Activated CD4-positive, alpha-beta T cell treated with anti-CD3 and anti-CD28 coated beads, Interleukin-10, Interleukin-2, amounts not matched to agents 100 ng/mL and 50 ng/mL, durations not matched to agents 16 hours and 8 hours (primary cell): ENCODE measurements around the gene R3HCC1L.

Source experiments
- DNase-seq: peaks from one replicate; pipeline ENCODE4 v3.0.0-alpha.2; 2020

Gene R3HCC1L

GRCh38 chr10:98238391-98238790, 103.9 kb downstream of the R3HCC1L start:
- DNase-seq = no peak

GRCh38 chr10:98240524-98240923, 106.1 kb downstream of the R3HCC1L start:
- DNase-seq = no peak

- DNase-seq = no peak
Observed at GRCh38 chr10:98242823-98243222, 108.4 kb downstream of the R3HCC1L start.

GRCh38 chr10:98244141-98244540, 109.7 kb downstream of the R3HCC1L start:
- no peak for DNase-seq

GRCh38 chr10:98244586-98244985, 110.1 kb downstream of the R3HCC1L start:
- DNase-seq = no peak

GRCh38 chr10:98246911-98247805, 112.7 kb downstream of the R3HCC1L start:
- no peak for DNase-seq

- DNase-seq = no peak
Observed at GRCh38 chr10:98248018-98248417, 113.6 kb downstream of the R3HCC1L start.

- DNase-seq = no peak
Observed at GRCh38 chr10:98249134-98249533, 114.7 kb downstream of the R3HCC1L start.

GRCh38 chr10:98251399-98251798, 116.9 kb downstream of the R3HCC1L start:
- no peak for DNase-seq

GRCh38 chr10:98252464-98252863, 118.0 kb downstream of the R3HCC1L start:
- no peak for DNase-seq

GRCh38 chr10:98253499-98253898, 119.0 kb downstream of the R3HCC1L start:
- DNase-seq = no peak

GRCh38 chr10:98254234-98254974, 119.9 kb downstream of the R3HCC1L start:
- DNase-seq = no peak

GRCh38 chr10:98255146-98255877, 120.9 kb downstream of the R3HCC1L start:
- DNase-seq = no peak

GRCh38 chr10:98256692-98257091, 122.2 kb downstream of the R3HCC1L start:
- DNase-seq = no peak

GRCh38 chr10:98257198-98257597, 122.7 kb downstream of the R3HCC1L start:
- no peak for DNase-seq

- DNase-seq = no peak
Observed at GRCh38 chr10:98257961-98258360, 123.5 kb downstream of the R3HCC1L start.

GRCh38 chr10:98258683-98259454, 124.4 kb downstream of the R3HCC1L start:
- no peak for DNase-seq

GRCh38 chr10:98259606-98260315, 125.3 kb downstream of the R3HCC1L start:
- DNase-seq = no peak

- DNase-seq = no peak
Observed at GRCh38 chr10:98260350-98260749, 125.9 kb downstream of the R3HCC1L start.

GRCh38 chr10:98260752-98261151, 126.3 kb downstream of the R3HCC1L start:
- DNase-seq = no peak

GRCh38 chr10:98261436-98262277, 127.2 kb downstream of the R3HCC1L start:
- DNase-seq = no peak
